PC-3 (cell line): ENCODE results near the gene MXD1.

Experiments used
- CTCF ChIP-seq: fragments of 300-600 bp; sonication (generic); conservative IDR thresholded peaks from 2 replicates; pipeline ENCODE4 v1.5.1; 2017; ENCODE audit warnings: antibody characterized with exemption, low read depth, mild to moderate bottlenecking, low read length
- EZH2 ChIP-seq: fragments of 300-600 bp; sonication (generic); IDR thresholded peaks from one replicate; pipeline ENCODE4 v1.6.1; 2017; ENCODE audit warnings: antibody characterized with exemption, mild to moderate bottlenecking, low read length; ENCODE audit not compliant: unreplicated experiment
- EZH2phosphoT487 ChIP-seq: fragments of 300-600 bp; sonication (generic); IDR thresholded peaks from 2 replicates; pipeline ENCODE4 v1.6.1; 2018; ENCODE audit warnings: mild to moderate bottlenecking, antibody characterized with exemption, low read length, borderline replicate concordance

GRCh38 chr2:69952336-69953115 is 37.6 kb downstream of the MXD1 start:
- TF ChIP-seq CTCF (no peak), EZH2 (no peak), EZH2phosphoT487 (no peak)
